Measurements from ENCODE around the gene RTN4RL1.

DNA sequence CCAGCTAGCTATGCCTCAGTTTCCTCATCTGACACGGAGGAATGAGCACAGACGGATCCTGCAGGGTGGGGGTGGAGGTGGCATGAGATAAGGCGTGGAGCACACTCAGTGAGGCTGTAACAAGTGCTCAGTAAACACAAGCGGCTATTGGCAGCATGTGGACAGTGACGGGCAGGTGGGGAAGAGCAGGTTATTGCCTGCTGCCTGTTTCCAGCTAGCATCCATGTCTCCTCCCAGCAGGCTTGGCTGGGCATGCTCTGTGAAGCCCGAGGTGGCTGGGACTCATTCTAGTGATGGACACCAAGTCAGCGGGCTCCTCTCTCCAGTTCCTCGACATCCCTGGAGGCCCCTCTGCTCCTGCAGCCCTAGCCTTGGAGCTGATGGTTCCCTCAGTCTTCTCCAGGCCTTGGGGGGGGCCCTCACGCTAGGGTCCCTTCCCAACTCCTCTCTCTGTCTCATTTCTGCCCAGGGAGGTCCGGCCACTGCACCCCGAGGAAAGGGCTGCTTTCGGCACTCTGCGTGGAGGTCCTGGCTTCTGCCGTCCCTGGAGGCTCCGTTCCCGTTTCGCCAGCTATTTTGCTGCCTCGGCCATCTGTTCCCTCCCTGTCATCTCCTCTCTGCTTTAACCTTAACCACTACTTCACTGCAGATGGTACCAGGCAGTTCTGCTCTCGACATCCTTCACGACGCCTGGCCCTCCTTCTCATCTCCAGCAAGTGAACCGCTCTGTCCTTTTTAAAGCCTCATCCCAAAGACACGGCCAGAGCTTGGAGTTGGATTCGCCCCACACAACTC is 6.2 kb downstream of the RTN4RL1 start:
- TF ChIP-seq, protein P1, sequence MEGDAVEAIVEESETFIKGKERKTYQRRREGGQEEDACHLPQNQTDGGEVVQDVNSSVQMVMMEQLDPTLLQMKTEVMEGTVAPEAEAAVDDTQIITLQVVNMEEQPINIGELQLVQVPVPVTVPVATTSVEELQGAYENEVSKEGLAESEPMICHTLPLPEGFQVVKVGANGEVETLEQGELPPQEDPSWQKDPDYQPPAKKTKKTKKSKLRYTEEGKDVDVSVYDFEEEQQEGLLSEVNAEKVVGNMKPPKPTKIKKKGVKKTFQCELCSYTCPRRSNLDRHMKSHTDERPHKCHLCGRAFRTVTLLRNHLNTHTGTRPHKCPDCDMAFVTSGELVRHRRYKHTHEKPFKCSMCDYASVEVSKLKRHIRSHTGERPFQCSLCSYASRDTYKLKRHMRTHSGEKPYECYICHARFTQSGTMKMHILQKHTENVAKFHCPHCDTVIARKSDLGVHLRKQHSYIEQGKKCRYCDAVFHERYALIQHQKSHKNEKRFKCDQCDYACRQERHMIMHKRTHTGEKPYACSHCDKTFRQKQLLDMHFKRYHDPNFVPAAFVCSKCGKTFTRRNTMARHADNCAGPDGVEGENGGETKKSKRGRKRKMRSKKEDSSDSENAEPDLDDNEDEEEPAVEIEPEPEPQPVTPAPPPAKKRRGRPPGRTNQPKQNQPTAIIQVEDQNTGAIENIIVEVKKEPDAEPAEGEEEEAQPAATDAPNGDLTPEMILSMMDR (IDR thresholded peaks at IDR 0.05; ENCODE audit: low read length), result no peak
- TF ChIP-seq EZH2 (IDR thresholded peaks at IDR 0.05; ENCODE audit: borderline replicate concordance, low read length), result no peak

Data from OCI-LY1 (cell line).